ENCODE data around the gene BEST1. TPM values are rescaled to one million over a fixed set of nuclear protein-coding genes. Genes with fewer than 3 reads are reported as not detected.
"Not testable (repeated sequence)": the region's sequence is repeated elsewhere in the genome, so short reads cannot be mapped to it uniquely, and the experiment has no call there.

Gene BEST1
- total and polyA plus RNA-seq, 5 donors from 2014 or later = 0.15 to 1.8 (median 1.5) TPM

DNA sequence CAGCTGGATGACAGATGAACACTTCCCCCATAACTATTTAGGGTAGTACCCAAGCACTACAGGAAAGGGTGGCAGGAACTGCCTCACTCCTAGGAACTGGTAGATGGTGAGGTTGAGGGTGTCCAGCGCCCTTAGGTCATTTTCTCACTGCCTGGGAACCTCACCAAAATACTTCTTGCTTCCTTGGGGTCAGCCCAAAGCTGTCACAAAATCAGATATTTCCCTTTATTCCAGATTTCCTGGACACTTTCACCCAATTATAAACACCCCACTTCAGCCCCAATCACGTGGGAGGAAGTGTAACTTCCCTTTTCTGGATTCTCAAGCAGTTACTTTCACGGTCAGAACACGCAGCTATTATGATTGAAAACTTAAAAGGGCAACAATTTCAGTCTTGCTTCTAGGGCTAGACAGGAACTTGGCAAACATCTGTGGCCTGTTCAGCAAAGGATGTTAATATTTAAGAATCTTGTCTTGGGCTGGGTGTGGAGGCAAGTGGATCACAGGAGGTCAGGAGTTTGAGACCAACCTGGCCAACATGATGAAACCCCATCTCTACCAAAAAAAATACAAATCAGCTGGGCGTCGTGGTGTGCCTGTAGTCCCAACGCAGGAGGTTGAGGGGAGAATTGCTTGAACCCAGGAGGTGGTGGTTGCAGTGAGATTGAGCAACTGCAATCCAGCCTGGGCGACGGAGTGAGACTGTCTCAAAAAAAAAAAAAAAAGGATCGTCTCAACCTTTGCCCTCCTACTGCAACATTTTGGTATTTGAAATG lies 13.3 kb downstream of the BEST1 start:
- no peak for ATAC-seq (ENCODE audit: low read depth in 2 of 2)
- H3K4me1 Mint-ChIP-seq = peaks cover 13 to 48% (median 34%) of the 10 kb centered on the region in 4 donors
- H3K9me3 Mint-ChIP-seq = peaks cover 0 to 3% (median 0%) of the 10 kb centered on the region in 7 donors
- peaks cover 9% of the 10 kb centered on the region for H3K27me3 Mint-ChIP-seq
- H3K4me1 ChIP-seq (ENCODE audit: control insufficient read depth, insufficient read depth, low read length, poor library complexity, severe bottlenecking) = peaks cover 42% of the 10 kb centered on the region
- H3K36me3 Mint-ChIP-seq = peaks cover 27% of the 10 kb centered on the region
- H3K27ac ChIP-seq (ENCODE audit: insufficient read depth, low read length, poor library complexity, severe bottlenecking) = peak overlapping the region; percentile 56
- peak overlapping the region; percentile 57 to 100 (median 97) for H3K4me3 Mint-ChIP-seq
- peak overlapping the region; percentile 84 to 94 (median 88) for H3K27ac Mint-ChIP-seq
- peak overlapping the region; percentile 99 for H3K4me3 ChIP-seq (ENCODE audit: low read depth, low read length)
- H3K36me3 ChIP-seq (ENCODE audit: control insufficient read depth, insufficient read depth, low read length) = peaks cover 25% of the 10 kb centered on the region
- H3K27me3 ChIP-seq (ENCODE audit: control insufficient read depth, insufficient read depth, low read length) = no peaks in the 10 kb centered on the region
- H3K9me3 ChIP-seq (ENCODE audit: control insufficient read depth in 2 of 2, low read length in 2 of 2) = no peaks in the 10 kb centered on the region
- peak in 2 of 3 donors; percentile 44 to 48 for DNase-seq

DNA sequence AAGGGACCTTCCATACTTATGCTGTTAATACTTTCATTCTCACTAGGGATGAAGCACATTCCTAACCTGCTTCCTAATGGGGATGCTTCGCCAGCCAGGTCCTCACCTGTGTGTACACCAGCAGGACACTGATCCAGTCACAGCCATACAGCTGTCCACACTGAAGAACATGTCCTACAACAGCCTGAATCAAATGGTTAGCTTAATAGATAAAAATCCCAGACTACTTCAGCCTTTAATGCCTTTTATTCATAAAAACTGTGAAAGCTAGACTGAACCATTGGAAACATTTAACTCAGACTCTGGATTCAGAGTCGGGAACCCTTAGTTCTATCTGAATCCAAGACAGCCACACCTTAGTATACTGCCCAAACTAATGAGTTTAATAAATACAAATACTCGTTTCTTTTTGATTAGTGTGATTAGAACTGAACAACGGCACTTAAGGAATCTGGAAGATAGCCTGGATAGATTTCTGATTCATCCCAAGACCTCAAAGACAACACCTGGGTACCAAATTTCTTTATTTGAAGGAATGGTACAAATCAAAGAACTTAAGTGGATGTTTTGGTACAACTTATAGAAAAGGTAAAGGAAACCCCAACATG lies 14.0 kb downstream of the BEST1 start:
- peaks cover 25% of the 10 kb centered on the region for H3K36me3 ChIP-seq (ENCODE audit: control insufficient read depth, insufficient read depth, low read length)
- H3K27ac ChIP-seq (ENCODE audit: insufficient read depth, low read length, poor library complexity, severe bottlenecking) = peak overlapping the region; percentile 37
- Mint-ChIP-seq H3K27ac (peak overlapping the region; percentile 84 to 98 (median 94)), H3K36me3 (peaks cover 27% of the 10 kb centered on the region), H3K9me3 (peaks cover 0 to 3% (median 0%) of the 10 kb centered on the region in 7 donors), H3K27me3 (peaks cover 9% of the 10 kb centered on the region), H3K4me1 (peaks cover 13 to 52% (median 35%) of the 10 kb centered on the region in 4 donors), H3K4me3 (peak overlapping the region; percentile 57 to 100 (median 97))
- peak overlapping the region; percentile 99 for H3K4me3 ChIP-seq (ENCODE audit: low read depth, low read length)
- no peaks in the 10 kb centered on the region for H3K9me3 ChIP-seq (ENCODE audit: control insufficient read depth in 2 of 2, low read length in 2 of 2)
- H3K4me1 ChIP-seq (ENCODE audit: control insufficient read depth, insufficient read depth, low read length, poor library complexity, severe bottlenecking) = peaks cover 45% of the 10 kb centered on the region
- DNase-seq (peak in 1 of 3 donors; percentile 36), ATAC-seq (ENCODE audit: low read depth in 2 of 2) (no peak)
- H3K27me3 ChIP-seq (ENCODE audit: control insufficient read depth, insufficient read depth, low read length) = no peaks in the 10 kb centered on the region

DNA sequence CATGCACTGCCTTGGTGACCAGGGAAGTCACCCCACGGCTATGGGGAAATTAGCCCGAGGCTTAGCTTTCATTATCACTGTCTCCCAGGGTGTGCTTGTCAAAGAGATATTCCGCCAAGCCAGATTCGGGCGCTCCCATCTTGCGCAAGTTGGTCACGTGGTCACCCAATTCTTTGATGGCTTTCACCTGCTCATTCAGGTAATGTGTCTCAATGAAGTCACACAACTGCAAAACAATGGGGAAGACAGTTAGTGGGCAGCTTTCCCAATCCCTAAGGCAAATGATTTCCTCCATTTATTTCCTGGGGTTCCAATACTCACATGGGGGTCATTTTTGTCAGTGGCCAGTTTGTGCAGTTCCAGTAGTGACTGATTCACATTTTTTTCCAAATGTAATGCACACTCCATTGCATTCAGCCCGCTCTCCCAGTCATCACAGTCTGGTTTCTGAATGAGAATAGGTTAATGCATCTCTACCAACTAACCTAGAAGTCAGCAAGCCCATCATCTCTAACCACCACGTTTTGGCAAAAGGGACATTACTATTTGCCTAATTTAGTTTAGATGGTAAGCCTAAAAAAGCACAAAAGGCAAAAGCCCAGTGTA lies 14.6 kb downstream of the BEST1 start:
- Mint-ChIP-seq H3K36me3 (peaks cover 27% of the 10 kb centered on the region), H3K4me3 (peak overlapping the region; percentile 96 to 100 (median 97)), H3K4me1 (peaks cover 13 to 54% (median 40%) of the 10 kb centered on the region in 4 donors), H3K27ac (peak overlapping the region; percentile 2 to 98 (median 85))
- Histone ChIP-seq H3K4me1 (ENCODE audit: control insufficient read depth, insufficient read depth, low read length, poor library complexity, severe bottlenecking) (peaks cover 45% of the 10 kb centered on the region), H3K36me3 (ENCODE audit: control insufficient read depth, insufficient read depth, low read length) (peaks cover 25% of the 10 kb centered on the region), H3K4me3 (ENCODE audit: low read depth, low read length) (peak overlapping the region; percentile 99), H3K27ac (ENCODE audit: insufficient read depth, low read length, poor library complexity, severe bottlenecking) (peak overlapping the region; percentile 92)
- H3K27me3 Mint-ChIP-seq; H3K9me3 ChIP-seq (ENCODE audit: control insufficient read depth in 2 of 2, low read length in 2 of 2); H3K27me3 ChIP-seq (ENCODE audit: control insufficient read depth, insufficient read depth, low read length); ATAC-seq (ENCODE audit: low read depth in 2 of 2); H3K9me3 Mint-ChIP-seq: not testable (repeated sequence)
- DNase-seq = peak in 1 of 3 donors; percentile 24

DNA sequence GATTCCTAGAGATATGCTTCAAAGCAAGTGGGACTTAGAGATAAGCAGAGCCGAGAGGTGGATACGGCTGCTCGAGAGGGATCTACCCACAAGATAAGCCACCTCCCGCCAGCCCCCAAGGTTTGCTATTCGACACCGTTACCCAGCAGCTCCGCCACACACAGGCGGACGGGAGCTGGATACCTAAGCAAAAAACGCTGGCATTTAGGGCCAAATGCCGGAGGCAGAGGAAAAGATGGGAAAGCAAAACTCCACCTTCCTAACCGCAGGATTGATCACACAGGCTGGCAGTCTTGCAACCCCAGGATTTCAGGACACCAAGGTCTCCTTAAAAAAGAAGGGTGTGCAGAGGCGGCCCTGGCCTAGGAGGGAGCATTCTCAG lies 16.6 kb downstream of the BEST1 start:
- H3K4me3 Mint-ChIP-seq = peak overlapping the region; percentile 96 to 100 (median 97)
- Histone ChIP-seq H3K27ac (ENCODE audit: insufficient read depth, low read length, poor library complexity, severe bottlenecking) (peak overlapping the region; percentile 92), H3K27me3 (ENCODE audit: control insufficient read depth, insufficient read depth, low read length) (no peaks in the 10 kb centered on the region), H3K4me3 (ENCODE audit: low read depth, low read length) (peak overlapping the region; percentile 99), H3K4me1 (ENCODE audit: control insufficient read depth, insufficient read depth, low read length, poor library complexity, severe bottlenecking) (peaks cover 45% of the 10 kb centered on the region), H3K36me3 (ENCODE audit: control insufficient read depth, insufficient read depth, low read length) (peaks cover 25% of the 10 kb centered on the region), H3K9me3 (ENCODE audit: control insufficient read depth in 2 of 2, low read length in 2 of 2) (no peaks in the 10 kb centered on the region)
- no peak for ATAC-seq (ENCODE audit: low read depth in 2 of 2)
- peak overlapping the region; percentile 97 to 98 (median 97) for H3K27ac Mint-ChIP-seq
- H3K36me3 Mint-ChIP-seq = peaks cover 26% of the 10 kb centered on the region
- H3K9me3 Mint-ChIP-seq = peaks cover 0 to 5% (median 0%) of the 10 kb centered on the region in 7 donors
- DNase-seq = peak in 1 of 3 donors; percentile 52
- peaks cover 7% of the 10 kb centered on the region for H3K27me3 Mint-ChIP-seq
- H3K4me1 Mint-ChIP-seq = peaks cover 18 to 67% (median 52%) of the 10 kb centered on the region in 4 donors

DNA sequence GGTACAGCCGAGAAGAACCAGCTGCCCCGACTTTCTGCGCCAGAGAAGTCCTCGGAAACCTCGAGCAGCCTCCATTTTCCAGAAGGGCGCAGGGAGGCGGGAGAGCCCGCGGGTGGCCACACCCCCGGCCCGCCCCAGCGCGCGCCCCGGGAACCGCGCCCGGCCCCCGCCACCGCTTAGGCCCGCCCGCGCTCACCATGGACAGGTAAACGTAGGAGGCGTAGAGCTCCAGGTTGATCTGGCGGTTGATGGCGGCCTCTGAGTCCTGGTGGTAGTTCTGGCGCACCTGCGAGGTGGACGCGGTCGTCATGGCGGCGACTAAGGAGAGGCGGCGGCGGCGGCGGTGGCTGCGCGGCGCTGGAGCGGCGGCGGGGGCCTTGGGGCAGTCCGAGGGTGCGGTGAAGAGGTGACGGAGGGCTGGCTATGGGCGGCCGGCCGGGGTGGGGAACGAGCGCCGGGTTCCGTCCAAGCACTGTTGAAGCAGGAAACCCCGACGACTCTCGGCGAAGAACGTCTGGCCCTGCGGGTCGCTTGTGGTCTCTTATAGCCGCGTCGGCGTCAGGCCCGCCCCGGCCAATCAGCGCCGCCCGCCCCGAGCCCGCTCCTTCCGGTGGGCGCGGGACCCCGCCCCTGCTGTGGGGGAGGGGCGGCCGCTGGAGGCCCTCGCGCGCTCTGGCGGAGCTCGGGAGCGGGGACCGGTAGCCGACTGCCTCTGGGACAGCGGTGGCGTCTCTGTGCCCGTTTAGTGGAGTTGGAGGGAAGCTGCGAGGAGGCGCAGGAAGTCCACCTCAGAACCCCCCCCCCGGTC lies 17.2 kb downstream of the BEST1 start, which contains the start of gene FTH1:
Gene FTH1, minus strand, starts transcription at position 519 of the 808 bp plus-strand sequence. Its CDS starts 209 bp downstream, at position 310.
- H3K36me3 Mint-ChIP-seq = peaks cover 21% of the 10 kb centered on the region

DNA sequence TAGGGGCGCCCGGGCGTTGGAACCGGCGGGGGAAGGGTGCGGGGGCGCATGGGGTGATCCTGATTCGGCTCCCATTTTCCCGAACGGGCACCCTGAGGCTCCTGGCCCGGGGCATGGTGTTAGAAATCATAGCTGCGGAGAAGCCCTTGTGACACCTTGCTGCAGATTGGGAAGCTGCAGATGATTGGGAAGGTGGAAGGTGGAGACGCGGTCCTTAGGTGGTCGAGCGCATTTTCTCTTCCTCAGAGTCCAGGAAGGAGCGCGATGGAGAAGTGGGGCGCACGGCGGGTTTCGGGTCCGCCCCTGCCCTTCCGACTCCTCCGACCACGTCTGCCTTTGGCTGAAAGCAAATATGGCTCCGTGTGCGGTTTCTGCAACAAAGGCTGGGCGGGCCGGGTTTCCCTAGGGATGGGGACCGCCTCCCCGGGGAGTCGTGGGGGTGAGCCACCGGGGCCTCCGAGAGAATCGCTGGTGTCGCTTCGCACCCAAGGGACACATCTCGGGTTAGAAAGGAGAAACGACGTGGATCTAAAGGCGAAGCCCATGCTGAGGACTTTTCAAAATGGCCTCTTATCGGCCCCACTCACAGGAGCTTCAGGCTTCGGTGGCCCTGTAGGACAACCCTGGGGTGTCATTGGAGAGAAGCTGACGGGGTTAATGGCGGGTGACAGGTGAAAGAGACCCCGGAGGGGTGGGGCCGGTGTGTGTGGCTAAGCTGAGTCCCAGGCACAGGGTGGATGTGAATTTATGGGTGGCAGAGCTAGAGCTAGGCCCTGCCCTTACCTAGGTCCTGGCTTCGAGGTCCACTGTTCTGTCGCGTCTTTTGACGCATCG lies 18.0 kb downstream of the BEST1 start:
- Histone ChIP-seq H3K27ac (ENCODE audit: insufficient read depth, low read length, poor library complexity, severe bottlenecking) (peak overlapping the region; percentile 92), H3K36me3 (ENCODE audit: control insufficient read depth, insufficient read depth, low read length) (peaks cover 25% of the 10 kb centered on the region), H3K4me1 (ENCODE audit: control insufficient read depth, insufficient read depth, low read length, poor library complexity, severe bottlenecking) (peaks cover 49% of the 10 kb centered on the region), H3K27me3 (ENCODE audit: control insufficient read depth, insufficient read depth, low read length) (no peaks in the 10 kb centered on the region), H3K4me3 (ENCODE audit: low read depth, low read length) (peak overlapping the region; percentile 77), H3K9me3 (ENCODE audit: control insufficient read depth in 2 of 2, low read length in 2 of 2) (no peaks in the 10 kb centered on the region)
- Mint-ChIP-seq H3K4me1 (peaks cover 18 to 63% (median 52%) of the 10 kb centered on the region in 4 donors), H3K27me3 (peaks cover 5% of the 10 kb centered on the region), H3K9me3 (peaks cover 0 to 5% (median 0%) of the 10 kb centered on the region in 7 donors), H3K27ac (peak overlapping the region; percentile 96 to 98 (median 97)), H3K36me3 (peaks cover 21% of the 10 kb centered on the region), H3K4me3 (peak overlapping the region; percentile 96 to 100 (median 98))
- ATAC-seq (ENCODE audit: low read depth in 2 of 2) = no peak
- DNase-seq = peak; percentile 31 to 67 (median 33)

More for the DNA sequence above, 17.2 kb downstream of the BEST1 start, which contains the start of gene FTH1:
- Mint-ChIP-seq H3K4me3 (peak within 1 kb of the TSS; percentile 96 to 100 (median 98)), H3K27ac (peak within 1 kb of the TSS; percentile 97 to 98 (median 97)), H3K27me3 (peaks cover 5% of the 10 kb centered on the region), H3K4me1 (peaks cover 18 to 65% (median 52%) of the 10 kb centered on the region in 4 donors), H3K9me3 (peaks cover 0 to 5% (median 0%) of the 10 kb centered on the region in 7 donors)
- peak; percentile 85 to 92 (median 91) for DNase-seq
- Histone ChIP-seq H3K27ac (ENCODE audit: insufficient read depth, low read length, poor library complexity, severe bottlenecking) (peak within 1 kb of the TSS; percentile 92), H3K27me3 (ENCODE audit: control insufficient read depth, insufficient read depth, low read length) (no peaks in the 10 kb centered on the region), H3K4me1 (ENCODE audit: control insufficient read depth, insufficient read depth, low read length, poor library complexity, severe bottlenecking) (peaks cover 45% of the 10 kb centered on the region), H3K4me3 (ENCODE audit: low read depth, low read length) (peak within 1 kb of the TSS; percentile 99), H3K36me3 (ENCODE audit: control insufficient read depth, insufficient read depth, low read length) (peaks cover 25% of the 10 kb centered on the region), H3K9me3 (ENCODE audit: control insufficient read depth in 2 of 2, low read length in 2 of 2) (no peaks in the 10 kb centered on the region)
- peak; percentile 88 for ATAC-seq (ENCODE audit: low read depth in 2 of 2)
